Fibroblast of skin of right biceps (primary cell): ENCODE measurements around the gene CYBA.
"Not testable (repeated sequence)": the region's sequence is repeated elsewhere in the genome, so short reads cannot be mapped to it uniquely, and the experiment has no call there.

Experiments used
- DNase-seq: peaks from one replicate; pipeline ENCODE4 v3.0.0-alpha.2; 2013

The CYBA gene

DNA sequence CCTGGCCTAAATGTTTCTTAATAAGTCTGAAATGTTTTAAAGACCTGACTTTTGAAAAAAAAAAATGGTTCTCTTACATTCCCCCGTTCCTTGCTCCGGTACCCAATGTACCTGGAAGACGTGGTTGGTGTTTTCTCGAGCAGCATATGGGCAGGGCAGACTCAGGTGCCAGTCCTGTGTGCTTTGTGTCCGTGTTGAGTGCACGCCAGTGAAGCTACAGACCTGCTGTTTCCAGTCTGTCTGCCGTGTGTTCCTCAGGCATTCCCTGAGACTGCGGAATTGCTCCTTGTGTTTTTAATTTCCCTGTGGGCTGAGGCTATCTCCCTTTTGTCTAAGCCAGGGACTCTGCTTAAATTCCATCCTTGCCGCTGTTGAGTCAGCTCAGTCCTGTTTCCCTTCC is 24.2 kb downstream of the CYBA start:
- DNase-seq, result no peak

DNA sequence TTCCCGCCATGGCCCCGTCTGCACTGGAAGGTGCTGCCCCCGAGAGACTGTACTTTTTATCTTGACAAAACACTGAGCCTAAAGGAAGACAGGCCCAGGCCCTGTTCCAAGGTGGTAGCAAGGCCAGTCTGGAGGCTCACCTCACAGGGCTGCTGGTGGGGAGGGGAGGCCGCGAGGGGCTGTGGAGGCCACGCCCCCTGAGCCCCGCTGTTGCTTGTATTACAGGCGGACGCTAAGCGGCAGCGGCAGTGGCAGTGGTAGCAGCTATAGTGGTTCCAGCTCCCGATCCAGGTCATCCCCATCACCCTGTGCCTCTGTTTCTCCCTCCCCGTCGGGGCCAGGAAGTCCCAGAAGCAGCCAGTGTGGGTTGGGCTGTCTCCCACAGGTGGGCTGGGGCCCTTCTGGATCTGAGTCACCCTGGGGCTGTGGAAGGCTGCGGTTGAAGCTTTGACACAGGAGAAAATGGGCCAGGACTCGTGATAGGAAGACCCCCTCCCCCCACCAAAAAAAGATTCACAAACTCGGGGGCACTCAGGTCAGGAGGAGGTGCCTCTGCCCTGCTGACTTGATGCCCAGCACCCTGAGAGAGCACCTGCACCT is 25.8 kb downstream of the CYBA start:
- DNase-seq, result no peak

GRCh38 chr16:88624481-88624880 is 26.4 kb downstream of the CYBA start:
- no peak for DNase-seq

GRCh38 chr16:88623858-88624257 is 27.0 kb downstream of the CYBA start:
- DNase-seq, result no peak

DNA sequence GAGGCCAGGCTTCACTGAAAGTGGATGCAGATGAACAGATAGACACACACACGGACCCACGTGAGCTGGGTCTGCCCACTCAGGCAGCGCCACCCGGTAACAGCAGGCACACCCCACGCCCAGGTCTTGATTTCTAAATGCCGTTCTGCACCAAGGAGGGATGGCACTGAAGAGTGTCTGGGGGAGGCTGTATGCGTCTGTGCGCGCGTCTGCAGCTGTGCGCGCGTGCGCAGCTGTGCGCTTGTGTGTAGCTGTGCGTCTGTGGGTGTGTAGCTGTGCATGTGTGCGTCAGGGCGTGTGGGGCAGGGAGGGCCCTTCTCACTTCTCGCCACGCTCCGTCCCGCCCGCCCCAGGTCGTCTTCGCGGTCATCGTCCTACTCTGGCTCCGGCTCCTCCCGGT is 28.0 kb downstream of the CYBA start:
- no peak for DNase-seq

DNA sequence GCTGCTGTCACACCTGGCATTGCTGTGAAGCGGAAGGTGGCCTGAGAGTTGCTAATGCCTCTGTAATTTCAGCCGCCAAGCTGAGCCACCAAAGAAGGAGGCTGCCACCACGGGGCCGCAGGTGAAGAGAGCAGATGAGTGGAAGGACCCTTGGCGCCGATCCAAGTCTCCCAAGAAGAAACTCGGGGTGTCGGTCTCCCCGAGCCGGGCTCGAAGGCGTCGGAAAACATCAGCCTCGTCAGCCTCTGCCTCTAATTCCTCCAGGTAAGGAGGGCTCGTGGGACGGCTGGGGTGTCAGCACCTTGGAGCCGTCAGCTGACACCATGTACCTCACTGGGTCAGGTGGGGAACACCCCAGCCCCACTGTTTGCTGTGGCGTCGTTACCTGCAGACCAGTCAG is 28.7 kb downstream of the CYBA start:
- no peak for DNase-seq

DNA sequence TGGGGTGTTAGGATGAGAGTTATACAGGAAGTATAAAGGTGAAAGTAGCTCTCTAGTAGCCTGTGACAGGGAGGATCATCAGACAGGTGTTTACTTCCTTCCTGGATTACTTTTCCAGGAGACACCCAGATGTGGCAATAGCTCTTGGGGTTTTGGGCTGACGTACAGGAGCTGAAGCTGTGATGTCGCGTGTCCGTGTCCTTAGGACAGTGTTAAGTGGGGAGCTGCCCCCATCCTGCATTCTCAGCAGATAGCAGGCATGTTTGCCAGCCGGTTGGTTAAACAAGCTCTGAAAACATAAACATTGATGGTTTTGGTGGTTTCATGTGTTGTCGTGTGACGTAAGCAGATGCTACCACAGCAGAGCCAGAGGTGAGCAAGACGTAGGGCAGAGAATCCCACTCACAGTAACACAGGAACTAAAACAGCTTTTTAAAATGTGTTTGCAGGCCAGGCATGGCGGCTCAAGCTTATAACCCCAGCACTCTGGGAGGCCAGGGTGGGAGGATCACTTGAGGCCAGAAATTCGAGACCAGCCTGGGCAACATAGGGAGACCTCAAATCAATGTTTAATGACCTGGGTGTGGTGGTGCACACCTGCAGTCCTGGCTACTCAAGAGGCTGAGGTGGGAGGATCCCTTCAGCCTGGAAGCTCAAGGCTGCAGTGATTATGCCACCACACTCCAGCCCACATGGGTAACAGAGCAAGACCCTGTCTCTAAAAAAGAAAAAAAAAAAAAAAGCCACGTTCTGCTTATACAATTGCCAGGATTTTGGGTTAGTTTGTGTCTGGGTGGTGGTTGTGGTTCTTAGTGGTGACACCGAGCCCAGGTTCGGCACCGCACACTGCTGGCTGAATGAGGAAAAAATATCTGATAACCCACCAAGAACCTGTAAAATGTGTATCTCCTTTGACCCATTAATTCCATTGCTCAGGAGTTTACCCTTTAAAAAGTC is 30.7 kb downstream of the CYBA start:
- DNase-seq, result no peak

DNA sequence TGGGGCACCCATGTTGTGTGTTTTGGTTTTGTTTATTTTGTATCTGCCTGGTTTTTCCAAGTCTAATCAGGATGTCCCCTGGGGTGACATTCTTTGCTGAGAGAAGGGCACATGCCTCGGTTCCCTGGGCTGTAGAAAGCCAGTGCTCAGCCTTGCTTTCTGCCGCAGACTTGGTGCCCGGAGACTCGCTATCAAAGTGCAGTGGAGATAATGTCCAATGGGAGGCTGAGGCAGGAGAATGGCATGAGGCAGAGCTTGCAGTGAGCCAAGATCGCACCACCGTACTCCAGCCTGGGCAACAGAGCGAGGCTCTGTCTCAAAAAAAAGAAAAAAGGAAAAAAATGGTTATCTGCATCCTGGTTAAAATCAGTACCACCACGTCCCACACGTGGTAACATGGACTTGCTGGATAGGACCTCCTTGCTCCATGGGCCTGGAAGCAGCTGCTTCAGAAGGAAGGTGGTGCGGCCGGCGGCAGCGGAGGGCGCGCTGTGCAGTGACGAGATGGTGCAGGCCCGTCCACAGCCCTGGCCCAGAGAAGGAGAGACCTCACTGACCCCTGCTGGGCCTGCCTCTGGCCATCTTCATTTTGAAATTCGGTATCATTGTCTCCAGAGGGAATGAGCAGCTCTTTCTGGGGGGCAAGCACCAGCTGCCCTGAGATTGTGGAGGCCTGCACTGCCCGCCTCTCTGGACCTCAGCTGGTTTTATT is 31.7 kb downstream of the CYBA start:
- no peak for DNase-seq

DNA sequence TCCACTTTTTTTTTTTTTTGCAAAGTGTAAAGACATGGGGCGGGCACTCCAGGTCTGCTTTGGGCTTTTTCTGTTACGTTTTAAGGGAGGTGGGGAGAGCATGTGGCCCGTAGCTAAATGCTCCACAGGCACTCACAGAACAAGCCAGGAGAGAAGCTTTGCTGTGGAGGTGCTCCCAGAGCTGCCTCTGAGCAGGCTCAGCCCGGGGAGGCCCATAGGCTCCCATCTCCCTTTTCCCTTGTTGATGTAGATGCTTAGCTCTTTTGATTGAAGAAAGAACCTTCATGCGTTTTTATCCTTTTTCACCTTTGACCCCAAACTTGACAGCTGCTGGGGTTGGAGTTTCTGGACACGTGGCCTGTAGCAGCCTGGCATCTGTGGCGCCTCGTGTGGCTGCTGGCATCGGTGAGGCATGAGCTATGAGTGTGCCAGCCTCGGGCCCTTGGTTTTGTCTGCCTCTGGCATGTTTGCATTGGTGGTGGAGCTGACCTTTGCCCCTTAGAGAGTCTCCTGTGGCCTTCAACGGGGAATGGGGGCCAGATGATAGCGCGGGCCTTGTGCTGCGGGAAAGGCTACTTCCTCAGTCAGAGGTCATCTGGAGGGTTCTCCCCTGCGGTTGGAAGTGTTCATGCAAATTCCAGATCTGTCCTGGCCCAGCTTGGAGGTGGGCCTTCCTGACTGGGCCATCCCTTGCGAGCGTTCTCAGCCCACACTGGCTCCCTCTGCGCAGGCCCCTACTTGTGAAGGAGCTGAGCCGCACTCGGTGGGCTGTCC is 32.5 kb downstream of the CYBA start:
- DNase-seq, result no peak

- peak; percentile 24 for DNase-seq
Observed at GRCh38 chr16:88617268-88618031, 33.4 kb downstream of the CYBA start.

DNA sequence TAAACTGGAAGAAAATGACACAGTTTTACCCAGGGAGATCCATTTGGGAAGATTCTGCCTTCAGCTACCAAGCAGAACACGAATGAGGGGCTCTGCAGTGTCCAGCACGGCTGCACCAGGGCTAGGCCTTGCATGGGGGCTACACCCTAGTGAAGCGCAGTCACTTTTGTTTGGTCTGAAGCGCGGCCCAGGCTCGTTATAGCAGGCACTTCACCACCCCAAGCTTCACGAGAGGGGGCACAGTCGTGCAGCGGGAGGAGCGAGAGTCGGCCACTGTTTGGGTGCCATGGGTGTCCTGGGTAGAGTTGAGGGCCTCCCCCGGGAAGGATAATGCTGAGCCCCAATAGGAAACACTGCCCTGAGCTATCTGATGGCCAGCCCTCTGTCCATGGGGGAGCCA is 34.1 kb downstream of the CYBA start:
- no peak for DNase-seq

DNA sequence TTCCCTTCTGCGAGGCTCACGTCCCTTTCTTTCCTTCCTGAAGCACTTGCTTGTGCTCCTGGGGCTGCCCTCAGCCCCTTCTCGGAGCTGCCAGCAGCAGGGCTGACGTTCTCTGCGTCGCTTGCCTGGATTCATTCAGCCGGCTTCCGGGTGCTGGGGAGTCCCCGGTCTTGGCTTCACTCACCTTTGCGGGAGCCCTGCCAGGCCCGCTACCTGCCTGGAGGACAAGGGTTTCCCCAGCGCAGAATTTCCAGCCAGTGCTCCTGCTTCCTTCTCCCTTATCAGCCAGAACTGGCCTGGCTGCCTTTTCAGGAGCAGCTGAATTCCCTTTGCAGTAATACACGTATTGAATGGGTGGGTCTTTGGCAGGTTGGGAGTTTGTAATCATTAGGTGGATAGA is 34.5 kb downstream of the CYBA start:
- DNase-seq, result no peak

- no peak for DNase-seq
Observed at GRCh38 chr16:88614818-88615580, 35.9 kb downstream of the CYBA start.

DNA sequence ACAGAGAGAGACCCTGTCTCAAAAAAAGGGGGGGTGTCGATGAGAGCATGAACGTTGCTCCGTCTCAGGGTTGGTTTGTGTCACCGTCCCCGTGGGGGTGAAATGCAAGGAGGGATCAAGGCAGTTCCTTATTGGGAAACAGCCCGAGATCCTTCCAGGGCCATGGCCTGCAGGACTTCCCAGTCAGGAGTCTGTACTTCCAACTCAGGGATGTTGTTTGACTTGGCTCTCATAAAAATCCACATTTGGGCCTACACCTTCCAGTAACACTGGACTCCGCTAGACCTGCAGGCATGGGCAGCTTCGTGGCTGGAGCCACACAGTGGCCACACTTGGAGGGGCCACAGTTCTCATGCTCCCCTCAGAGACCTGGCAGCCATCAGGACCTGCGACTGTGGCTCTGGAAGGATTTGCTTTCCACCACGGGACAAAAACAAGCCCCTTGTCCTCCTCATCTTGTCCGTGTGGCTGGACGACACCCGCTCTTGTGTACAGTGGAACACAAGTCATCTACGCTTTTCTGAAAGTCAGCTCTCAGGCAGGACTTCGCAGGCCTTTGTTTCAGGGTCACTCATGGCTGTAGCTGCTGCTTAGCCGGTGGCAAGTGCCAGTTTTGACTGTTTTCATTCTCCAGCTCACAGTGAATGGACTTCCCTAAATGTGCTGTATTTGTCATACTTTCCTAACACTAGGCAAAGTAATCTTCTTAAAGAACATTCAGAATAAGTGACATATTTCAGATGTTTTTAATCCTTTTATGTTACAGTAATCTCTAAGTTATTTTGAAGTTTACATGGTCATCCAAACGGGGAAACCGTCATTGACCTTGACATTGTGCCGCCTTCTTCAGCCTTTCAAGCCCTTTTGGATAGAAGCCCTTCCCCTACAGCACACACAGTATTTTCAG is 36.7 kb downstream of the CYBA start:
- no peak for DNase-seq

GRCh38 chr16:88613293-88613692 is 37.6 kb downstream of the CYBA start:
- DNase-seq, result no peak

DNA sequence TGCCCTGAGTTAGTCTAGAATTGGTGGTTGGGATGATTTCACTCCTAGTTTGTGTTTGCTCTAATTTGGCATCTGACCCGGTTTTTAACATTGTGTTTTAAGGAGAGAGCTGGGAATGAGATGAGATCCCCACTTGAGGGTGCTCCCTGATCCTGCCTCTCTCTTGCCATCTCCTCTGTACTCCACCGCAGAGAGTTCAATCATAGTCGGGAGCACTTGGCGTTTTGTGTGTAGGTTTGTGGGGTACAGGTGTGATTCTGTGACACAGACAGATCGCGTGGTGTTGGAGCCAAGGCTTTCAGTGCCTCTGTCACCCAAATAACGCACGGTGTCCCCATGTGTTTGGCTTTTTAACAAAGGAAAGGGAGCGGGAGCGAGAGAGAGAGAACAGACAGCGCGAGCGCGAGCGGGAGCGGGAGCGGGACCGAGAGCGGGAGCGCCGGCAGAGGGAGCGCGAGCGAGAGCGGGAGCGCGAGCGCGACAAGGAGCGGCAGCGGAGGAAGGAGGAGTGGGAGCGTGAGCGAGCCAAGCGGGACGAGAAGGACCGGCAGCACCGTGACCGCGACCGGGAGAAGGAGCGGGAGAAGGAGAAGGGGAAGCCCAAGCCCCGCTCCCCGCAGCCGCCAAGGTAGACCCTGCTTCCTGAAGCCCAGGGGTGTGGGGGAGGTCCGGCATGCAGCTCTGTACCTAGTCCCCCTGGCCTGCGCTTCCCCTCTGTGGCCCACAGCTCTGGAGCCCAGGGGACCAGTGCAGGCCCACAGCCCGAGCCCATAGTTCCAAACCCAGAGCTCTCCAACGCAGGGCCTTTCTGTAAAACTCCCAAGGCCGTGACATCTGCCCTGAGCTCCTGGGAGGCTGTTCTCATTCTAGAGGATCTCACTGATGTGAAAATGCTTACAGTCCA is 39.7 kb downstream of the CYBA start:
- DNase-seq, result no peak

GRCh38 chr16:88610080-88610479 is 40.8 kb downstream of the CYBA start:
- no peak for DNase-seq

DNA sequence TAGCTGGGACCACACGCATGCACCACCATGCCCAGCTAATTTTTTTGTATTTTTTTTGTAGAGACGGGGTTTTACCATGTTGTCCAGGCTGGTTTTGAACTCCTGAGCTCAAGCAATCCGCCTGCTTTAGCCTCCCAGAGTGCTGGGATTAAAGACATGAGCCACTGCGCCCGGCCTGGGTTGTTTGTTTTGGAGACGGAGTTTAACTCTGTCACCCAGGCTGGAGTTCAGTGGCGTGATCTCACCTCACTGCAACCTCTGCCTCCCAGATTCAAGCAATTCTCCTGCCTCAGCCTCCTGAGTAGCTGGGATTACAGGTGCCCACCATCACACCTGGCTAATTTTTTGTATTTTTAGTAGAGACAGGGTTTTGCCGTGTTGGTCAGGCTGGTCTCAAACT is 41.4 kb downstream of the CYBA start:
- not testable (repeated sequence) for DNase-seq

- DNase-seq, result no peak
Observed at GRCh38 chr16:88608076-88608475, 42.8 kb downstream of the CYBA start.
